NCI-H2107 treated with DMSO at 0.1 percent for 48 hours (cell line): ENCODE results near the gene ASAP2.

Experiments
- DNase-seq: peaks from one replicate; lab custom pipeline; 2025; ENCODE audit not compliant: unreplicated experiment; lab: John Stamatoyannopoulos, UW

Gene ASAP2

GRCh38 chr2:9271691-9272090 is 65.1 kb downstream of the ASAP2 start:
- no peak for DNase-seq

GRCh38 chr2:9273486-9274130 is 67.0 kb downstream of the ASAP2 start:
- DNase-seq: no peak

- DNase-seq: no peak
These were observed 68.2 kb downstream of the ASAP2 start for GRCh38 chr2:9274701-9275343.

- DNase-seq: no peak
These were observed 68.8 kb downstream of the ASAP2 start for GRCh38 chr2:9275399-9275798.

- DNase-seq: no peak
These were observed 69.5 kb downstream of the ASAP2 start for GRCh38 chr2:9276074-9276473.

- no peak for DNase-seq
These were observed 70.4 kb downstream of the ASAP2 start for GRCh38 chr2:9276901-9277451.

- peak; percentile 57 for DNase-seq
These were observed 71.8 kb downstream of the ASAP2 start for GRCh38 chr2:9278439-9278838.

- no peak for DNase-seq
These were observed 72.8 kb downstream of the ASAP2 start for GRCh38 chr2:9279426-9279825.

GRCh38 chr2:9280224-9280623 is 73.6 kb downstream of the ASAP2 start:
- peak; percentile 91 for DNase-seq

- DNase-seq: no peak
These were observed 74.5 kb downstream of the ASAP2 start for GRCh38 chr2:9281145-9281544.

GRCh38 chr2:9282128-9283112 is 75.8 kb downstream of the ASAP2 start:
- no peak for DNase-seq

- no peak for DNase-seq
These were observed 78.1 kb downstream of the ASAP2 start for GRCh38 chr2:9284521-9285297.

- no peak for DNase-seq
These were observed 78.8 kb downstream of the ASAP2 start for GRCh38 chr2:9285385-9285920.

GRCh38 chr2:9285921-9286320 is 79.3 kb downstream of the ASAP2 start:
- no peak for DNase-seq

- no peak for DNase-seq
These were observed 80.2 kb downstream of the ASAP2 start for GRCh38 chr2:9286554-9287399.

GRCh38 chr2:9287400-9288045 is 80.9 kb downstream of the ASAP2 start:
- no peak for DNase-seq

GRCh38 chr2:9288233-9288632 is 81.6 kb downstream of the ASAP2 start:
- DNase-seq: no peak

GRCh38 chr2:9288681-9289338 is 82.2 kb downstream of the ASAP2 start:
- no peak for DNase-seq
